Ectodermal cell (in vitro differentiated cells): ENCODE results near the gene CSMD2.

Experiments used
- H3K27ac ChIP-seq: 2 replicates; pipeline ENCODE4 v1.7.0; 2013; ENCODE audit warnings: mild to moderate bottlenecking, low read depth, low read length; ENCODE audit not compliant: insufficient read depth, poor library complexity, severe bottlenecking
- H3K27me3 ChIP-seq: 2 replicates; pipeline ENCODE4 v1.7.0; 2013; ENCODE audit warnings: mild to moderate bottlenecking, low read length; ENCODE audit not compliant: insufficient read depth, control insufficient read depth, poor library complexity, severe bottlenecking
- H3K36me3 ChIP-seq: one replicate; pipeline ENCODE4 v1.7.0; 2013; ENCODE audit warnings: low read length; ENCODE audit not compliant: control insufficient read depth, insufficient read depth
- H3K4me1 ChIP-seq: one replicate; pipeline ENCODE4 v1.7.0; 2013; ENCODE audit warnings: low read length; ENCODE audit not compliant: control insufficient read depth, insufficient read depth
- H3K4me3 ChIP-seq: 2 replicates; pipeline ENCODE4 v1.7.0; 2013; ENCODE audit warnings: low read depth, low read length, control low read depth; ENCODE audit not compliant: insufficient read depth
- H3K9me3 ChIP-seq: 2 replicates; pipeline ENCODE4 v1.7.0; 2013; ENCODE audit warnings: mild to moderate bottlenecking, low read length, moderate library complexity; ENCODE audit not compliant: control insufficient read depth
- WGBS, 2 experiments: methylation state at CpG; one replicate each; pipeline ENCODE4 v1.1.7; 2013; ENCODE audit warnings: missing lambda C conversion rate in 2 of 2; 5-methylcytosine and 5-hydroxymethylcytosine counted together

The CSMD2 gene

GRCh38 chr1:33634143-33634542 is 530.9 kb downstream of the CSMD2 start:
- H3K9me3 ChIP-seq = no peaks in the 10 kb centered on the region
- WGBS, 2 experiments = 94 to 95% methylated on average over 4 to 5 of the region's 5 CpGs
- no peaks in the 10 kb centered on the region for H3K27me3 ChIP-seq
- H3K4me3 ChIP-seq = no peak overlapping the region
- H3K27ac ChIP-seq = no peak overlapping the region
- no peaks in the 10 kb centered on the region for H3K36me3 ChIP-seq
- peaks cover 3% of the 10 kb centered on the region for H3K4me1 ChIP-seq

- H3K4me1 ChIP-seq = peaks cover 3% of the 10 kb centered on the region
- no peaks in the 10 kb centered on the region for H3K9me3 ChIP-seq
- no peaks in the 10 kb centered on the region for H3K36me3 ChIP-seq
- H3K27me3 ChIP-seq = no peaks in the 10 kb centered on the region
- H3K27ac ChIP-seq = no peak overlapping the region
- 52 to 55% methylated on average over 28 to 29 of the region's 29 CpGs for whole genome bisulfite sequencing, 2 experiments
- H3K4me3 ChIP-seq = no peak overlapping the region
Measured at GRCh38 chr1:33633019-33633801, 531.8 kb downstream of the CSMD2 start.

GRCh38 chr1:33630686-33631085 is 534.3 kb downstream of the CSMD2 start:
- no peaks in the 10 kb centered on the region for H3K9me3 ChIP-seq
- H3K36me3 ChIP-seq = no peaks in the 10 kb centered on the region
- 100% methylated on average over 1 of the region's 1 CpG; no CpG with 5 or more reads in 1 of the 2 experiments for WGBS, 2 experiments
- H3K27me3 ChIP-seq = no peaks in the 10 kb centered on the region
- no peak overlapping the region for H3K4me3 ChIP-seq
- no peaks in the 10 kb centered on the region for H3K4me1 ChIP-seq
- H3K27ac ChIP-seq = no peak overlapping the region

- no peak overlapping the region for H3K27ac ChIP-seq
- H3K36me3 ChIP-seq = no peaks in the 10 kb centered on the region
- H3K4me3 ChIP-seq = no peak overlapping the region
- H3K27me3 ChIP-seq = no peaks in the 10 kb centered on the region
- H3K4me1 ChIP-seq = no peaks in the 10 kb centered on the region
- H3K9me3 ChIP-seq = no peaks in the 10 kb centered on the region
- WGBS, 2 experiments = 91 to 92% methylated on average over 4 of the region's 4 CpGs
Measured at GRCh38 chr1:33626801-33627200, 538.2 kb downstream of the CSMD2 start.

GRCh38 chr1:33624991-33625870 is 539.8 kb downstream of the CSMD2 start:
- no peaks in the 10 kb centered on the region for H3K9me3 ChIP-seq
- no peaks in the 10 kb centered on the region for H3K27me3 ChIP-seq
- no peaks in the 10 kb centered on the region for H3K36me3 ChIP-seq
- no peak overlapping the region for H3K4me3 ChIP-seq
- WGBS, 2 experiments = 93 to 94% methylated on average over 35 of the region's 35 CpGs
- no peaks in the 10 kb centered on the region for H3K4me1 ChIP-seq
- H3K27ac ChIP-seq = no peak overlapping the region

GRCh38 chr1:33624261-33624990 is 540.6 kb downstream of the CSMD2 start:
- Histone ChIP-seq H3K4me1 (no peaks in the 10 kb centered on the region), H3K27ac (no peak overlapping the region), H3K27me3 (no peaks in the 10 kb centered on the region), H3K36me3 (no peaks in the 10 kb centered on the region), H3K9me3 (no peaks in the 10 kb centered on the region), H3K4me3 (no peak overlapping the region)
- WGBS, 2 experiments = 95 to 96% methylated on average over 25 of the region's 25 CpGs

GRCh38 chr1:33623811-33624210 is 541.2 kb downstream of the CSMD2 start:
- Histone ChIP-seq H3K9me3 (no peaks in the 10 kb centered on the region), H3K36me3 (no peaks in the 10 kb centered on the region), H3K4me3 (no peak overlapping the region), H3K4me1 (no peaks in the 10 kb centered on the region), H3K27me3 (no peaks in the 10 kb centered on the region), H3K27ac (no peak overlapping the region)
- WGBS, 2 experiments = 88 to 93% methylated on average over 4 of the region's 4 CpGs

GRCh38 chr1:33622757-33623156 is 542.3 kb downstream of the CSMD2 start:
- Histone ChIP-seq H3K27me3 (no peaks in the 10 kb centered on the region), H3K9me3 (no peaks in the 10 kb centered on the region), H3K4me3 (no peak overlapping the region), H3K4me1 (no peaks in the 10 kb centered on the region), H3K36me3 (no peaks in the 10 kb centered on the region), H3K27ac (no peak overlapping the region)
- 92 to 97% methylated on average over 1 of the region's 1 CpG for WGBS, 2 experiments

- Histone ChIP-seq H3K27ac (no peak overlapping the region), H3K36me3 (no peaks in the 10 kb centered on the region), H3K27me3 (no peaks in the 10 kb centered on the region), H3K4me3 (no peak overlapping the region), H3K9me3 (no peaks in the 10 kb centered on the region), H3K4me1 (no peaks in the 10 kb centered on the region)
- 97 to 100% methylated on average over 1 of the region's 1 CpG for WGBS, 2 experiments
Measured at GRCh38 chr1:33618636-33619035, 546.4 kb downstream of the CSMD2 start.

GRCh38 chr1:33617451-33617850 is 547.6 kb downstream of the CSMD2 start:
- Histone ChIP-seq H3K9me3 (no peaks in the 10 kb centered on the region), H3K4me1 (no peaks in the 10 kb centered on the region), H3K36me3 (no peaks in the 10 kb centered on the region), H3K4me3 (no peak overlapping the region), H3K27ac (no peak overlapping the region), H3K27me3 (no peaks in the 10 kb centered on the region)
- 92 to 95% methylated on average over 9 of the region's 9 CpGs for WGBS, 2 experiments
